Activated CD4-positive, alpha-beta memory T cell treated with anti-CD3 and anti-CD28 coated beads for 36 hours (primary cell): ENCODE results near the gene CYFIP1. TPM values are rescaled to one million over a fixed set of nuclear protein-coding genes. Genes with fewer than 3 reads are reported as not detected.

Experiments
- CTCF ChIA-PET: fragments of 350-600 bp; sonication (Branson Sonifier 250); formaldehyde crosslinking; loops from one replicate; lab custom pipeline; 2021; ENCODE audit warnings: antibody characterized with exemption, inconsistent platforms; lab: Charles Lee
- POLR2A ChIA-PET: fragments of 350-600 bp; sonication (Branson Sonifier 250); formaldehyde crosslinking; loops from one replicate; lab custom pipeline; 2021; ENCODE audit warnings: antibody characterized with exemption; lab: Charles Lee
- DNase-seq: peaks from one replicate; pipeline ENCODE4 v3.0.0-alpha.2; 2020
- H3K27ac Mint-ChIP-seq: one replicate; pipeline ENCODE4 v1.8.0; 2021; ENCODE audit warnings: mixed read lengths
- H3K27me3 Mint-ChIP-seq: one replicate; pipeline ENCODE4 v1.8.0; 2021; ENCODE audit warnings: mixed read lengths
- H3K36me3 Mint-ChIP-seq: one replicate; pipeline ENCODE4 v1.8.0; 2021; ENCODE audit warnings: mixed read lengths
- H3K4me1 Mint-ChIP-seq: one replicate; pipeline ENCODE4 v1.8.0; 2021; ENCODE audit warnings: low read depth, mixed read lengths
- H3K4me3 Mint-ChIP-seq: one replicate; pipeline ENCODE4 v1.8.0; 2021; ENCODE audit warnings: mild to moderate bottlenecking, mixed read lengths
- H3K9me3 Mint-ChIP-seq: one replicate; pipeline ENCODE4 v1.8.0; 2021; ENCODE audit warnings: mixed read lengths
- intact Hi-C: fragments of 100-400 bp; cut with micrococcal nuclease; formaldehyde crosslinking; loops from one replicate; pipeline ENCODE4 v1.15.1; 2023
- total RNA-seq, 2 experiments: library from RNA; stranded (reverse); gene quantifications; one replicate each; pipeline ENCODE4 v1.2.3, GENCODE V29; 2021

The CYFIP1 gene
- total RNA-seq, 2 experiments from 2014 or later = 55.8 to 57.3 TPM

- DNase-seq = no peak
- Mint-ChIP-seq H3K4me1 (peaks cover 8% of the 10 kb centered on the region), H3K9me3 (no peaks in the 10 kb centered on the region), H3K36me3 (peaks cover 43% of the 10 kb centered on the region), H3K4me3 (no peak overlapping the region), H3K27ac (no peak overlapping the region), H3K27me3 (no peaks in the 10 kb centered on the region)
- ChIA-PET CTCF (interaction anchor here (1.1 kb wide), 1 partner anchor 12 kb away, joined by 3 read pairs; no protein-coding TSS in a partner anchor), POLR2A (interaction anchor here (0.6 kb wide), 1 partner anchor 11 kb away, joined by 3 read pairs; no protein-coding TSS in a partner anchor)
- intact Hi-C loops = no loop called here
These were observed 124.4 kb downstream of the CYFIP1 start for GRCh38 chr15:22855791-22856190.

GRCh38 chr15:22851513-22851912 is 128.7 kb downstream of the CYFIP1 start:
- Mint-ChIP-seq H3K4me1 (peaks cover 35% of the 10 kb centered on the region), H3K27ac (peak overlapping the region; percentile 45), H3K9me3 (no peaks in the 10 kb centered on the region), H3K4me3 (no peak overlapping the region), H3K27me3 (no peaks in the 10 kb centered on the region), H3K36me3 (peaks cover 39% of the 10 kb centered on the region)
- ChIA-PET CTCF (no interaction called here), POLR2A (no interaction called here)
- intact Hi-C loops = no loop called here
- peak; percentile 20 for DNase-seq

- POLR2A ChIA-PET = no interaction called here
- Mint-ChIP-seq H3K9me3 (no peaks in the 10 kb centered on the region), H3K27ac (peak overlapping the region; percentile 38), H3K4me3 (no peak overlapping the region), H3K36me3 (peaks cover 42% of the 10 kb centered on the region), H3K27me3 (no peaks in the 10 kb centered on the region), H3K4me1 (peaks cover 42% of the 10 kb centered on the region)
- CTCF ChIA-PET = no interaction called here
- peak; percentile 30 for DNase-seq
- intact Hi-C loops = loop anchor here (1.0 kb wide), 1 partner anchor 12 kb away; the partner anchor contains the start of gene NIPA2
These were observed 130.1 kb downstream of the CYFIP1 start for GRCh38 chr15:22850055-22850454.

DNA sequence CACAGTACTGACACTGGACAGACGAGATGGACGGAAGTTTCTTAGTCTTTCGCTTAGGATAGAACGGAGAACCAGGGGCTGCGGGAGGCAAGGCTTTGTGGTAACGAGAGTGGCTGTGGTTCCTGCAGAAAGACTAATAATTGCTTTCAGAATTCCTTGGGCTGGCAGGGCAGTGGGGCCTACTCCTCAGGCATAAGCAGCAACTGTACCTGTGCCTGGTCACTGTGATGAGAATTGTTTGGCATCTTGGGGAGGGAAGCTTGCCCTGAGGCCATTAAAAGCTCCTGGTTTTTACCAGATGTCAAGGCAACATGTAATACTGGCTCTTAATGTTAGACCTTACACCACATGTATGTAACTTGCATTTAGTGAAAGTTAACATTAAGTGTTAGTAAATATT is 134.1 kb downstream of the CYFIP1 start:
- no peak for DNase-seq
- no peaks in the 10 kb centered on the region for H3K9me3 Mint-ChIP-seq
- no peaks in the 10 kb centered on the region for H3K27me3 Mint-ChIP-seq
- peaks cover 43% of the 10 kb centered on the region for H3K36me3 Mint-ChIP-seq
- intact Hi-C loops = no loop called here
- CTCF ChIA-PET = no interaction called here
- H3K4me1 Mint-ChIP-seq = peaks cover 55% of the 10 kb centered on the region
- H3K4me3 Mint-ChIP-seq = no peak overlapping the region
- no peak overlapping the region for H3K27ac Mint-ChIP-seq
- POLR2A ChIA-PET = no interaction called here

- POLR2A ChIA-PET = no interaction called here
- peaks cover 44% of the 10 kb centered on the region for H3K36me3 Mint-ChIP-seq
- CTCF ChIA-PET = no interaction called here
- H3K27me3 Mint-ChIP-seq = no peaks in the 10 kb centered on the region
- no peak overlapping the region for H3K4me3 Mint-ChIP-seq
- intact Hi-C loops = no loop called here
- no peak for DNase-seq
- H3K27ac Mint-ChIP-seq = peak overlapping the region; percentile 53
- H3K4me1 Mint-ChIP-seq = peaks cover 55% of the 10 kb centered on the region
- no peaks in the 10 kb centered on the region for H3K9me3 Mint-ChIP-seq
These were observed 134.8 kb downstream of the CYFIP1 start for GRCh38 chr15:22845289-22845900.

GRCh38 chr15:22844421-22845288 is 135.5 kb downstream of the CYFIP1 start:
- ChIA-PET POLR2A (no interaction called here), CTCF (no interaction called here)
- Mint-ChIP-seq H3K4me1 (peaks cover 50% of the 10 kb centered on the region), H3K4me3 (no peak overlapping the region), H3K9me3 (no peaks in the 10 kb centered on the region), H3K27me3 (no peaks in the 10 kb centered on the region), H3K27ac (peak overlapping the region; percentile 53), H3K36me3 (peaks cover 46% of the 10 kb centered on the region)
- intact Hi-C loops = no loop called here
- no peak for DNase-seq

DNA sequence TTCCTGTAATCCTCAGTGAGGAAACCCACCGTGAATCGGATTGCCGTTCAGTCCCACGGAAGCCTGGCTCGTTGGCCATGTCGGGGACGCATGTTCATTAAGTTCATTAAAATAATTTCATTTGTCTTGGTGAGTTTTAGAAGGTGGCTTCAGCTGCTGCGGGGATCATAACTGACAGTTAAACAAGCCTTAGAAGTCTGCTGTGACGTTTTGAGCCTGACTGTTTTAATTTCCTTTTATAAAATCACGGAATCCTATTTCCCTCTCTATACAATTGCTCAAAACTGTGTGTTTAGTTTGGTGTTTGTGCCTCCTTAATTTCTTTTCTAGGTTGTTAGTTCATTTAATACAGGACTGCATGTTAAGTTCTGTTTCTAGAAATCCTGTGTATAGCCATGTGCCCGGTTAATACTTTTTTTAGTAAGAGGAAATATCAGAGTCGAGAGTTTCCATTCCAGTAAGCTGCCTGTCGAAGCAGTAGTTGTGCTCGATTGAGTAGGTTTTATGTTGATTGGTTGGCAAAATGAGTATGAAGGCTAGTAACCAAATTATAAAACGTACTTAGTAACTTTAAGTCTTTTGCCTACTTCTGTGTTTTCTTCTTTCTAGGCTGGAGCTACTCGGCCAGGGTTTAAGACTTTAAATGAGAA is 141.0 kb downstream of the CYFIP1 start:
- POLR2A ChIA-PET = interaction anchor here (0.9 to 1.3 kb wide), 3 partner anchors 42 to 200 kb away, joined by 3 to 4 read pairs (median 4); partner anchors contain the start of gene TUBGCP5
- Mint-ChIP-seq H3K9me3 (no peaks in the 10 kb centered on the region), H3K27ac (peak overlapping the region; percentile 97), H3K36me3 (peaks cover 24% of the 10 kb centered on the region), H3K4me1 (peaks cover 19% of the 10 kb centered on the region), H3K4me3 (peak overlapping the region; percentile 96), H3K27me3 (no peaks in the 10 kb centered on the region)
- intact Hi-C loops = no loop called here
- CTCF ChIA-PET = no interaction called here
- DNase-seq = no peak

DNA sequence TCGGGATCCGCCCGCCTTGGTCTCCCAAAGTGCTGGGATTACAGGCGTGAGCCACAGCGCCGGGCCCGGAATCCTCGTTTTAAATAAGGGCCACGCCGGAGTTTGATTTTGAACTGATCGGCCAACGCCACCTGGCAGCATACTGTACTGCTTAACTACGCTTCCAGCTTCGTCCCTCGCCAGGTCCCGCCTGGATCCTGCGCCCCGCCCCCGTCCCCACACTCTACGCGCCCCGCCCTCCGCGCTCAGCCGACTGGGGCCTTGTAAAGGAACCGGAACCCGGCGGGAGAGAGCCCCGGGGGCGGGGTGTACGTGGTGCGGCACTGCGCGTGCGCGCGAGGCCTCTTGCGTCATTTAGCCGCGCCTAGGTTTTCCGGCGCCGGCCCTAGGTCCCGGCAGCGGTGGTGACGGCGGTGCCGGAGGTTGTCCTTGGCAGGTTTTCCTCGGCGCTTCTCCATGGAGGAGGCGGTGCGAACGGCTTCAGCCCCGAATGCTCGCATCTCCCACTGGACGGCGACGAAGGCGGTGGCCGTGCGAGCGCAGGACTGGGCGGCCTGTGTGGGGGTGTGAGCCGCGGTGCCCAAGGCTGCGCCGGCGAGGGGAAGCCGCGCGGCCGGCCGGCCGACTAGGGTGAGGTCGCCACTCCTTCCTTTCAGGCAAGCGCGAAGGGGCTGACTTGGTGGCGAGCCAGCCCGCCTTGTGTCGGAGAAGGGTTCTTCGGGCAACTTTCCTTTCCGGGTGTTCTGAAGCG is 141.7 kb downstream of the CYFIP1 start, which contains the start of gene NIPA2:
TSS of gene NIPA2 (plus strand) at position 375 of the 751 bp plus-strand sequence. CDS start 13,066 bp downstream, outside the sequence.
- peaks cover 19% of the 10 kb centered on the region for H3K4me1 Mint-ChIP-seq
- peaks cover 24% of the 10 kb centered on the region for H3K36me3 Mint-ChIP-seq
- intact Hi-C loops = loop anchor here (1.0 kb wide), 5 partner anchors 12 to 201 kb away; partner anchors contain the start of genes NIPA1 and TUBGCP5
- CTCF ChIA-PET = interaction anchor here (0.6 to 1.3 kb wide), 2 partner anchors 32 to 533 kb away, joined by 3 read pairs; no protein-coding TSS in a partner anchor
- H3K9me3 Mint-ChIP-seq = no peaks in the 10 kb centered on the region
- peak within 1 kb of the TSS; percentile 97 for H3K27ac Mint-ChIP-seq
- peak; percentile 99 for DNase-seq
- POLR2A ChIA-PET = interaction anchor here (0.6 to 1.6 kb wide), 4 partner anchors 16 to 201 kb away, joined by 3 to 4 read pairs (median 3); partner anchors contain the start of gene TUBGCP5
- peak within 1 kb of the TSS; percentile 96 for H3K4me3 Mint-ChIP-seq
- H3K27me3 Mint-ChIP-seq = no peaks in the 10 kb centered on the region

DNA sequence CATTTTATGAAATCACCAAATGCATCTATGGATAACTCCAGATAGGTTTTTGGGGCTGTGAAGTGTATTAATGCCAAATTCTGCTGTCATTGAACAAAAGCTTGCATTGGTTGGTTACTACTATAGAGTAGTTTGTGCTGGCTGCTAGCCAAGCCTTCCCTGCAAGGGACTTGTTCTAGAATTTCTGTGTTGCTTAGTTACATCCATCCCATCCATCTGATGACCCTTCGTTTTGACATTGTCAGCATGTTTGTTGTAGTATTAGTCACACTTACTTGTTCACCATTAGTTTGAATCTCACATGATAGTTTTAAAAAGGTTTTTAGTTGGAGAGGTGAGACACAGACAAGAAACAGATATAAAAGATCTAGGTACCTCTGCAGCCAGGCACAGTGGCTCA is 148.7 kb downstream of the CYFIP1 start:
- POLR2A ChIA-PET = no interaction called here
- CTCF ChIA-PET = no interaction called here

GRCh38 chr15:22827125-22827524 is 153.0 kb downstream of the CYFIP1 start:
- no peak for DNase-seq
- Mint-ChIP-seq H3K9me3 (no peaks in the 10 kb centered on the region), H3K36me3 (peaks cover 11% of the 10 kb centered on the region), H3K27ac (no peak overlapping the region), H3K27me3 (no peaks in the 10 kb centered on the region), H3K4me3 (no peak overlapping the region), H3K4me1 (no peaks in the 10 kb centered on the region)
- ChIA-PET CTCF (no interaction called here), POLR2A (no interaction called here)
- intact Hi-C loops = no loop called here

More for the DNA sequence above, 148.7 kb downstream of the CYFIP1 start:
- intact Hi-C loops = no loop called here
- DNase-seq = no peak
- Mint-ChIP-seq H3K4me3 (no peak overlapping the region), H3K27ac (no peak overlapping the region), H3K27me3 (no peaks in the 10 kb centered on the region), H3K4me1 (no peaks in the 10 kb centered on the region), H3K9me3 (peaks cover 4% of the 10 kb centered on the region), H3K36me3 (peaks cover 5% of the 10 kb centered on the region)

GRCh38 chr15:22823495-22824128 is 156.6 kb downstream of the CYFIP1 start:
- no peaks in the 10 kb centered on the region for H3K27me3 Mint-ChIP-seq
- no peaks in the 10 kb centered on the region for H3K4me1 Mint-ChIP-seq
- no peak overlapping the region for H3K27ac Mint-ChIP-seq
- peaks cover 23% of the 10 kb centered on the region for H3K36me3 Mint-ChIP-seq
- ChIA-PET CTCF (interaction anchor here (1.0 kb wide), 1 partner anchor 17 kb away, joined by 3 read pairs; no protein-coding TSS in a partner anchor), POLR2A (no interaction called here)
- intact Hi-C loops = no loop called here
- H3K9me3 Mint-ChIP-seq = no peaks in the 10 kb centered on the region
- no peak for DNase-seq
- no peak overlapping the region for H3K4me3 Mint-ChIP-seq
